ENCODE data around the gene FAM111B.
A peak's percentile ranks its signal among the peaks of the same experiment; 100 is the strongest.
"Not testable (repeated sequence)": the region's sequence is repeated elsewhere in the genome, so short reads cannot be mapped to it uniquely, and the experiment has no call there.

FAM111B gene

GRCh38 chr11:59097938-59098337, 9.1 kb upstream of the FAM111B start:
- not testable (repeated sequence) for DNase-seq (ENCODE audit: low read depth)

GRCh38 chr11:59102259-59102765, 4.7 kb upstream of the FAM111B start:
- DNase-seq (ENCODE audit: low read depth): no peak

GRCh38 chr11:59107721-59108120, 684 bp downstream of the FAM111B start:
- not testable (repeated sequence) for DNase-seq (ENCODE audit: low read depth)

- no peak for DNase-seq (ENCODE audit: low read depth)
Measured at GRCh38 chr11:59112494-59112893, 5.5 kb downstream of the FAM111B start.

- DNase-seq (ENCODE audit: low read depth): no peak
Measured at GRCh38 chr11:59114344-59114743, 7.3 kb downstream of the FAM111B start.

- no peak for DNase-seq (ENCODE audit: low read depth)
Measured at GRCh38 chr11:59115553-59115952, 8.5 kb downstream of the FAM111B start.

GRCh38 chr11:59117774-59118173, 10.7 kb downstream of the FAM111B start:
- no peak for DNase-seq (ENCODE audit: low read depth)

GRCh38 chr11:59119826-59120225, 12.8 kb downstream of the FAM111B start:
- no peak for DNase-seq (ENCODE audit: low read depth)

- DNase-seq (ENCODE audit: low read depth): peak; percentile 32
Measured at GRCh38 chr11:59135648-59136461, 28.8 kb downstream of the FAM111B start.

- not testable (repeated sequence) for DNase-seq (ENCODE audit: low read depth)
Measured at GRCh38 chr11:59136551-59136950, 29.5 kb downstream of the FAM111B start.

- DNase-seq (ENCODE audit: low read depth): no peak
Measured at GRCh38 chr11:59137190-59137589, 30.2 kb downstream of the FAM111B start.

- no peak for DNase-seq (ENCODE audit: low read depth)
Measured at GRCh38 chr11:59138643-59139042, 31.6 kb downstream of the FAM111B start.

GRCh38 chr11:59141191-59141590, 34.2 kb downstream of the FAM111B start:
- DNase-seq (ENCODE audit: low read depth): no peak

GRCh38 chr11:59141673-59142460, 34.8 kb downstream of the FAM111B start:
- peak; percentile 34 for DNase-seq (ENCODE audit: low read depth)

GRCh38 chr11:59142530-59143507, 35.8 kb downstream of the FAM111B start, which contains the start of gene FAM111A:
FAM111A (plus strand) TSS chr11:59142856; CDS start chr11:59148873, 6,017 bp downstream.
- DNase-seq (ENCODE audit: low read depth): peak; percentile 54

GRCh38 chr11:59144096-59144495, 37.1 kb downstream of the FAM111B start:
- no peak for DNase-seq (ENCODE audit: low read depth)

- peak; percentile 35 for DNase-seq (ENCODE audit: low read depth)
Measured at GRCh38 chr11:59144579-59145345, 37.7 kb downstream of the FAM111B start.

- peak; percentile 24 for DNase-seq (ENCODE audit: low read depth)
Measured at GRCh38 chr11:59145534-59145933, 38.5 kb downstream of the FAM111B start.

GRCh38 chr11:59151761-59152160, 44.7 kb downstream of the FAM111B start:
- DNase-seq (ENCODE audit: low read depth): no peak

GRCh38 chr11:59152312-59152951, 45.4 kb downstream of the FAM111B start:
- DNase-seq (ENCODE audit: low read depth): no peak
